ENCODE measurements around the gene INTU.

The INTU gene

GRCh38 chr4:127641524-127641923, 8.8 kb downstream of the INTU start:
- Histone ChIP-seq H3K4me1 (ENCODE audit: low read length) (no peaks in the 10 kb centered on the region), H3F3A (ENCODE audit: insufficient read depth, low read length) (no peaks in the 10 kb centered on the region), H3K4me3 (ENCODE audit: low read length) (no peak overlapping the region), H3K27me3 (replicated peaks; ENCODE audit: insufficient read depth, low read length) (no peaks in the 10 kb centered on the region), H3K9me3 (replicated peaks; ENCODE audit: insufficient read depth, low read length) (no peaks in the 10 kb centered on the region), H3K9me2 (replicated peaks; ENCODE audit: insufficient read depth, low read length) (no peaks in the 10 kb centered on the region), H4K20me1 (ENCODE audit: insufficient read depth, low read length) (no peaks in the 10 kb centered on the region; the same call in 1 of the 2 replicates), H2AFZ (ENCODE audit: low read length) (no peak overlapping the region), H3K9ac (ENCODE audit: low read length) (no peak overlapping the region), H3K27ac (ENCODE audit: low read length) (no peak overlapping the region), H3K36me3 (replicated peaks; ENCODE audit: insufficient read depth, low read length) (no peaks in the 10 kb centered on the region), H3K4me2 (ENCODE audit: low read depth, low read length) (no peak overlapping the region), H3K79me2 (ENCODE audit: low read length) (no peaks in the 10 kb centered on the region)
- no peak for DNase-seq
- TF ChIP-seq EZH2 (optimal IDR thresholded peaks at IDR 0.05; ENCODE audit: low read depth, low read length) (no peak), CTCF (IDR thresholded peaks at IDR 0.05; ENCODE audit: low read length) (no peak), EZH2phosphoT487 (IDR thresholded peaks at IDR 0.05; ENCODE audit: low read length) (no peak)

DNA sequence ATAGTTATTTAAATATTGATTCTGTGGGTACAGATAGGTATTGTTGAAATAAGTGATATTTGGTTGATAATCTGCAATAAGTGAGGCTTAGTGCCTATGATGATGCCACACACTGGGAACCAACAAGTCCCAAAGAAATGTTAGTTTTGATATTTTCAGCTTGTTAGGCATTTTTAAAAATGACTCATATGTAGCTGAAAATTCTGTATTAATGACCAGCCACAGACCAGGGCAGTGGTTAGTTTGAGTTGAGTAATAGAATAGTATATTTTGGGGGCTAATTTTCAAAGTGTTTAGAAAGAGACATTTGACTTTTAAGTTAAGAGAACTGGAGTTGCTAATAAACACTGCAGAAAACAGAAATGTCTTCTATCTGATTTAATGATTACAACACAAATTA, 9.4 kb downstream of the INTU start:
- Histone ChIP-seq H3K27me3 (replicated peaks; ENCODE audit: insufficient read depth, low read length) (no peaks in the 10 kb centered on the region), H3K4me2 (ENCODE audit: low read depth, low read length) (no peak overlapping the region), H3K36me3 (replicated peaks; ENCODE audit: insufficient read depth, low read length) (no peaks in the 10 kb centered on the region), H3K4me1 (ENCODE audit: low read length) (no peaks in the 10 kb centered on the region), H3F3A (ENCODE audit: insufficient read depth, low read length) (no peaks in the 10 kb centered on the region), H4K20me1 (ENCODE audit: insufficient read depth, low read length) (no peaks in the 10 kb centered on the region; the same call in 1 of the 2 replicates), H3K4me3 (ENCODE audit: low read length) (no peak overlapping the region), H3K9me2 (replicated peaks; ENCODE audit: insufficient read depth, low read length) (no peaks in the 10 kb centered on the region), H2AFZ (ENCODE audit: low read length) (no peak overlapping the region), H3K79me2 (ENCODE audit: low read length) (no peaks in the 10 kb centered on the region), H3K9me3 (replicated peaks; ENCODE audit: insufficient read depth, low read length) (no peaks in the 10 kb centered on the region), H3K27ac (ENCODE audit: low read length) (no peak overlapping the region), H3K9ac (ENCODE audit: low read length) (no peak overlapping the region)
- no peak for DNase-seq
- TF ChIP-seq CTCF (IDR thresholded peaks at IDR 0.05; ENCODE audit: low read length) (no peak), EZH2 (optimal IDR thresholded peaks at IDR 0.05; ENCODE audit: low read depth, low read length) (no peak), EZH2phosphoT487 (IDR thresholded peaks at IDR 0.05; ENCODE audit: low read length) (no peak)

DNA sequence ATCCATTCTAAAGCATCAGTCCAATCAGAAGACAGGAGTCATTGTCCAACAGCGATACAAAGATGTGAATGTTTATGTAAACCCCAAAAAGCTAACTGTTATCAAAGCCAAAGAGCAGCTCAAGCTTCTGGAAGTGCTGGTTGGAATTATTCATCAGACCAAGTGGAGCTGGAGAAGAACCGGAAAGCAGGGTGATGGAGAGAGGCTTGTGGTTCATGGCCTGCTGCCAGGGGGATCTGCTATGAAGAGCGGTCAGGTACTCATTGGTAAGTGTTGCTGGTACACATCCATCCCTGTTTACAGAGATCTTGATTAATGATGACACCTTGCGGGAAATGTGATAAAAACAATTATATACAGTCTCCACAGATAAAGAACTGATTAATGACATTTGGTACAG, 11.0 kb downstream of the INTU start:
- Histone ChIP-seq H3K9me2 (replicated peaks; ENCODE audit: insufficient read depth, low read length) (no peaks in the 10 kb centered on the region), H3K27me3 (replicated peaks; ENCODE audit: insufficient read depth, low read length) (no peaks in the 10 kb centered on the region), H3K9me3 (replicated peaks; ENCODE audit: insufficient read depth, low read length) (no peaks in the 10 kb centered on the region), H3K36me3 (replicated peaks; ENCODE audit: insufficient read depth, low read length) (no peaks in the 10 kb centered on the region), H3K27ac (ENCODE audit: low read length) (no peak overlapping the region), H3F3A (ENCODE audit: insufficient read depth, low read length) (no peaks in the 10 kb centered on the region), H2AFZ (ENCODE audit: low read length) (no peak overlapping the region), H3K4me3 (ENCODE audit: low read length) (no peak overlapping the region), H3K9ac (ENCODE audit: low read length) (no peak overlapping the region), H4K20me1 (ENCODE audit: insufficient read depth, low read length) (no peaks in the 10 kb centered on the region; the same call in 1 of the 2 replicates), H3K79me2 (ENCODE audit: low read length) (no peaks in the 10 kb centered on the region), H3K4me1 (ENCODE audit: low read length) (no peaks in the 10 kb centered on the region), H3K4me2 (ENCODE audit: low read depth, low read length) (no peak overlapping the region)
- TF ChIP-seq CTCF (IDR thresholded peaks at IDR 0.05; ENCODE audit: low read length) = no peak
- DNase-seq = no peak
